GM19467 (cell line): ENCODE results near the gene PDE8B.

Experiments
- ATAC-seq: cut with Tn5 transposase; IDR thresholded peaks from one replicate; pipeline ENCODE4 v1.9.1; 2021; ENCODE audit warnings: mild to moderate bottlenecking, moderate library complexity; ENCODE audit not compliant: unreplicated experiment

PDE8B gene

GRCh38 chr5:77316871-77317661 is 106.6 kb downstream of the PDE8B start:
- no peak for ATAC-seq

GRCh38 chr5:77318060-77318459 is 107.6 kb downstream of the PDE8B start:
- no peak for ATAC-seq

- ATAC-seq = no peak
These were observed 108.8 kb downstream of the PDE8B start for GRCh38 chr5:77319117-77319804.

- no peak for ATAC-seq
These were observed 111.4 kb downstream of the PDE8B start for GRCh38 chr5:77321793-77322394.

GRCh38 chr5:77322406-77322805 is 111.9 kb downstream of the PDE8B start:
- no peak for ATAC-seq

- no peak for ATAC-seq
These were observed 115.6 kb downstream of the PDE8B start for GRCh38 chr5:77325921-77326541.

- ATAC-seq = no peak
These were observed 116.7 kb downstream of the PDE8B start for GRCh38 chr5:77326986-77327734.

GRCh38 chr5:77328930-77329647 is 118.6 kb downstream of the PDE8B start:
- ATAC-seq = no peak

GRCh38 chr5:77329664-77330430 is 119.4 kb downstream of the PDE8B start:
- ATAC-seq = no peak

GRCh38 chr5:77333036-77333435 is 122.6 kb downstream of the PDE8B start:
- ATAC-seq = no peak

GRCh38 chr5:77333451-77334123 is 123.1 kb downstream of the PDE8B start:
- ATAC-seq = no peak

- ATAC-seq = no peak
These were observed 126.8 kb downstream of the PDE8B start for GRCh38 chr5:77337246-77337645.

GRCh38 chr5:77337686-77338085 is 127.2 kb downstream of the PDE8B start:
- ATAC-seq = no peak

- ATAC-seq = no peak
These were observed 128.9 kb downstream of the PDE8B start for GRCh38 chr5:77339337-77339890.

GRCh38 chr5:77343165-77343564 is 132.7 kb downstream of the PDE8B start:
- ATAC-seq = no peak

- ATAC-seq = no peak
These were observed 137.1 kb downstream of the PDE8B start for GRCh38 chr5:77347435-77348098.

- no peak for ATAC-seq
These were observed 142.8 kb downstream of the PDE8B start for GRCh38 chr5:77353251-77353650.

GRCh38 chr5:77354454-77354853 is 144.0 kb downstream of the PDE8B start:
- no peak for ATAC-seq
